ENCODE measurements around the gene PYCR2.

PYCR2 gene

DNA sequence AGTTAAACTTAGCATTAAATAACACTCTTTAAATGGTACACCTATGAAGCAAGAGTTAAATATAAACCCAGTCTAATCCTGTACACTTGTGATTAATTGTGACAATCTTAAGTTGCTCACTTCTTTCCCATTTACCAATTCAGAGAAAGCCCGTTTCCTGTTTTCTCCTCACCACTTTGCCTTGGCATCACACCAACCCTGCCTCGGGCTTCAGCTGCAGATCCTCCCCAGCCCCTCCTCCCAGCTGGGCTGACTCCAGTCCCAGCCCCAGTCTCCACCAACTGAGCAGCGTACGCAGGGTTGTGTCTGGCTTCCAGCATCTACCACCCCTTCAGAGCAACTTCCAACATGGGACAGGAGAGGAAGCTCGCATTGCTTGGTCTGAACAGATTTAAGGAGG lies 4.1 kb downstream of the PYCR2 start:
- TF ChIP-seq POLR2A (IDR thresholded peaks at IDR 0.05; ENCODE audit: low read length) (no peak), GATA1 (IDR thresholded peaks at IDR 0.05; ENCODE audit: low read depth, low read length) (no peak)
- DNase-seq, result no peak

DNA sequence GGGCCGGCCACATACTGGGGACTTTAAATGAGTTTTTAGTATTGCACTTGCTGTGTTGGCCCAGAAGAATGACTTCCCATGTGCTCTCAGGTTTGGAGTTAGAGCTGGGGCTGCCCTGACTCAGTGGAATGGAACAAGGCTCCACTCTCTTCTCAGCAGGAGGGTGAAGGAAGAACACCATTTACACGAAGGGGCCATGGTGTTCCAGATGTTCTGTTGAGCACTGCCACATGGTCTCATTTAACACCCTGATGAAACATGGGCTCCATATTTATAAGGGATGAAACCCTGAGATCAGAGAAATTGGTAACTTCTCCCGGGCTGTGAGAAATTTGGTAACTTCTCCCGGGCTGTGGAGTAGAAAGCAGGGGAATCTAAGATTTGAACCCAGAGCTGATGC lies 5.8 kb downstream of the PYCR2 start:
- DNase-seq, result no peak
- TF ChIP-seq GATA1 (IDR thresholded peaks at IDR 0.05; ENCODE audit: low read depth, low read length), result no peak
- TF ChIP-seq POLR2A (IDR thresholded peaks at IDR 0.05; ENCODE audit: low read length), result no peak

DNA sequence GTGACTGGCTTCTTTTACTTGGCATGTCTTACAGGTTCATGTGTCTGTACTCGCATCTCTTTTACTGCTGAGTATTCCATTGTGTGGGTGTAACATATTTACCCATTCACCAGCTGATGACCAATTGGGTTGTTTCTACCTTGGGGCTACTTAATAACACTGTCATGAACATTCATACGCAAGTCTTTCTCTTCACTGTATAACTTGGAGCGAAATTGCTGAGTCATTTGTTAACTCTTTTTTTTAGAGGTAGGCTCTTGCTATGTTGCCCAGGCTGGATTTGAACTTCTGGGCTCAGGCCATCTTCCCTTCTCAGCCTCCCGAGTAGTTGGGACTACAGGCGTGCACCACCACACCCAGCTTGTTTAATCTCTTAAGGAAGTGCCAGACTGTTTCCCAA lies 6.5 kb downstream of the PYCR2 start:
- TF ChIP-seq POLR2A (IDR thresholded peaks at IDR 0.05; ENCODE audit: low read length), result no peak
- TF ChIP-seq GATA1 (IDR thresholded peaks at IDR 0.05; ENCODE audit: low read depth, low read length), result no peak
- DNase-seq, result peak; percentile 31 to 32

DNA sequence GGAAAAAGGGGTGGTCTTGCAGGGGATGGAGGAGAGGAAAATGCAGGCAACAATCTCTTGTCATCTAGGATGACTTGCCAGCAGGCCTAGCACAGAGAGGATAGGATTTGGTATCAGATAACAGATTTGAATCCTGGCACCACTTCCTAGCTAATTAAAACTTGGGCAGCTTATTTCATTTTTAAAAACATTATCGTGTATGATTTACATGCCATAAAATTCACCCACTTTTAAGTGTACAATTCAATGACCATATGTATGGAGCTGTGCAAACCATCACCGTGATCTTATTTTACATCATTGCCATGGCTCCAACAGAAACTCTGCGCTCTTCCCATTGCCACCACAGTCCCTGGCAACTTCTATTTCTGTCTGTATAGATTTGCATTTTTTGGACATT lies 6.9 kb downstream of the PYCR2 start:
- DNase-seq, result no peak
- TF ChIP-seq POLR2A (IDR thresholded peaks at IDR 0.05; ENCODE audit: low read length), result no peak
- no peak for TF ChIP-seq GATA1 (IDR thresholded peaks at IDR 0.05; ENCODE audit: low read depth, low read length)

DNA sequence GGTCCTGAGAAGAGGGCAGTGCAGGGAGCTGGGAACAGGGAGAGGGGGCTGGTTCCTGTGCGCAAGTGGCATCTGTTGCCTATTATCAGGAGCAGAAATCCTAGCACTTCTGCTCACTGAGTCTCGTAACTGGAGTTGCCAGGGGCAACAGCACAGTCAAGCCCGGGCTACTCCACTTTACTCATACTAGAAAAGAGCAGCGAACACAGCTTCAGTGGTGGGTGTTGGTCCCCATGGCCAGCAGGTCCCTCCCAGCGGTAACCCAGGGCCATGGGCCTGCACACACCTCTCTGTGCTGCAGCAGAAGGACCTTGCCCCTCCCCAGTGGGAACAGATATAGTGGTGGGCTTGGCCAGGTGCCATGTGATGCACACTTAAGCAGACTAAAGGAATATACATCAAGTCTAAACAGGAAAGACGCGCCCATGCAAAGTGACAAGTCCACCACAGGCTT lies 8.5 kb downstream of the PYCR2 start:
- no peak for DNase-seq
- TF ChIP-seq GATA1 (IDR thresholded peaks at IDR 0.05; ENCODE audit: low read depth, low read length) (no peak), POLR2A (IDR thresholded peaks at IDR 0.05; ENCODE audit: low read length) (no peak)

DNA sequence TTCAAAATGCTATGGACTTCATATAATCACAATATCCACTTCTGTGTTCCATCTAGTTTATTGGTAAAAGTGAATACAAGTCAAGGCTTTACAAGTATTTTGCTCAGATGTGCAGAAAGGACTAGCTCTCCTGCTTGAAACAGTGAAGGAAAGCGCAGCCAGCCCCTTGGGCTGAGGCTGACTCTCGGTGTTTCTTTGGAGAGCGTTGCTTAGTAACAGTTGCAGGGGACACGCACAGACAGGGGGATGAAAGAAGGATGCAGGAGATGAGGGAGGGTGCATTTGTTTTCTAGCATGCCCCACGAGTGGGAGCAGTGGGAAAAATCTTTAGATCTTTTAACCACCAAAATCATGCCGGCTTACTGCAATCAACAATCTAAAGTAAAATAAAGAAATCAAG lies 9.1 kb downstream of the PYCR2 start:
- DNase-seq, result no peak
- no peak for TF ChIP-seq GATA1 (IDR thresholded peaks at IDR 0.05; ENCODE audit: low read depth, low read length)
- TF ChIP-seq POLR2A (IDR thresholded peaks at IDR 0.05; ENCODE audit: low read length), result no peak

DNA sequence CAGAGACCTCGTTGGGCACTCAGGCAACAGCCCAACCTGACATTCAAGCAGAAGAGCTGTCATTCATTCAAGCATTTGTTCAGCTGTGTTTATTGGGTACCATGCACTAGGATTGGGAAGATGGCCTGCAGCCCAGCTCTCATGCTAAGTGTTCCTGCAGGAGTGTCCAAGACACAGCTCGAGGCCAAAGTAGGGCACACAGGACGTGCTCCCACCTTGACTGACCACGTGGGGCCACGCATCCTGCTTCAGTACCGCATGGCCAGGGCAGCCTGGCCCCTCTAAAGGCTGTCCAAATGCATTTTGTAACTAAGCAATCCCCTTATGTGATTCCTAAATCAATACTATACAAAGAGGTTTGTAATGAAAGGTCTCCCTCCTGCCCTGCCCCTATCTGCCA lies 9.7 kb downstream of the PYCR2 start:
- DNase-seq, result no peak
- TF ChIP-seq POLR2A (IDR thresholded peaks at IDR 0.05; ENCODE audit: low read length) (no peak), GATA1 (IDR thresholded peaks at IDR 0.05; ENCODE audit: low read depth, low read length) (no peak)

DNA sequence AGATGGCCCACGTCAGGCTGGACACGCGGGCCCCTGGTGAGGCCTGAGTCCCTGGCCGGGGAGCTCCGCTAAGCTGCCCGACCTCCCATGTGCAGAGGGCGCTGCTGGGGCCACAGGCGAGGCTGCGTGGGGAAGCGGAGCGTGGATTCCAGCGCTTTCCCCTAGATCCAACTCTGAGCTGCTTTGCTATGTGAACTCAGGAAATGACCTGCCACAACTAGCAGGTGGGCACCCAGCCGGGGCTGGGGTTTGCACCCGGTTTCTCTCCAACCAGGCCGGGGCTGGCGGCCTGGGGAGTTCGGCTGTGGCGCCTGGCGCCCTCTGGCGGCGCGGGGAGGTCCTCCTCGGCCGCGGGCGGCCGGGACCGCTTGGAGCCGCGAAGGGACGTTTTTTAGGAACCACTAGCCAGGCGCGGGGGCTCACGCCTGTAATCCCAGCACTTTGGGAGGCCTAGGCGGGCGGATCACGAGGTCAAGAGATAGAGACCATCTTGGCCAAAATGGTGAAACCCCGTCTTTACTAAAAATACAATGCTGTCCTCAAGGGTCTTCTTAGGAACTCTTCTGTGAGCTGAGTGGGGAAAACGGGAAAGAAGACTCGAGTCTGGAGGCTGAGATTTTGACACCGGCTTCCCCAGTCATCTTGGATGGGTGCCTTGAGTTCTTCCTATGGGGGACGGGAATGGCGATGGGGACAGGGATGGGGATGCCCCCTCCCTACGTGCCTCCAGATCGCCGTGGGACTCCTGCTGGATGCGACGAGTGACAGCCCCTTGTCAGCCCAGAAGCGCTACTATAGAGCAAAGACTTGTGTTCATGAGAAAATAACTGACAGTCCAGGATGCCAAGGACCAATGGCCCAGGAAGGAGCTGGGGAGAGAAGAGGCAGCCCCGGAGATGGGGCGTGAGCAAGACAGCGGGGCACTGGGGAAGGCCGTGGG lies 12.6 kb downstream of the PYCR2 start:
- TF ChIP-seq GATA1 (IDR thresholded peaks at IDR 0.05; ENCODE audit: low read depth, low read length) (no peak), POLR2A (IDR thresholded peaks at IDR 0.05; ENCODE audit: low read length) (no peak)
- DNase-seq, result peak; percentile 70 to 85

DNA sequence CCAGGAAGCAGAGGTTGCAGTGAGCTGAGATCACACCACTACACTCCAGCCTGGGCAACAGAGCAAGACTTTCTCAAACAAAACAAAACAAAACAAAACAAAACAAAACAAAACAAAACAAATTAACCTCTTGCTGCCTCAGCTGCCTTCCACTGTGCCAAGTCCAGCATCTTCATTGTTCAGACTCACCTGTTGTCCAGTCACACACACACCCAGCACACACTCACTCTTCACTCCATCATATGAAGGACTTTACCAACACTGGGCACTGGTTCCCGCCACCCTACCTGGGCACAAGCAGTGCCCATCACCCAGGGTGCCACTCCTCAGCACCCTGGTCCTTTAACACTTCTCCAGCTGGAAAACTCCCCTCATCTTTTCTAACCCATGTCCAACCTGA lies 14.6 kb downstream of the PYCR2 start:
- no peak for DNase-seq

DNA sequence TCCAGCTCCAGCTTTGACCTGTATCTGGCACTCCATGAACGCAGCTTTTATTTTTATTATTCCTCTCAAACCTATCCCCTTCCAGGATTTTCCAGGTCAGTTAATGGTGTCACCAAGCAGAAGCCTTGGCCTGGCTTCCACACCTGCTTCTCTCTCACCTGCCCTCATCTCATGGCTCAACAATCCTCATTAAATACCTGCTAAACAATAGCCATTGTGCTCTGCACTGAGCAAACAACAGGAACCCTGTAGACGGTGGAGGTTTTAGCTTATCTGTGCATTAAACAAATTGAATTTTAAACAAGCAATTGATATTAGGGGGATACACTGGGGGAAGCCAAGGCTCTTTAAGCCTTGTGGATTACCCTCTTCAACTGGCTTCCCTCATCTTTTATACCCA lies 15.3 kb downstream of the PYCR2 start:
- TF ChIP-seq POLR2A (IDR thresholded peaks at IDR 0.05; ENCODE audit: low read length) (no peak), GATA1 (IDR thresholded peaks at IDR 0.05; ENCODE audit: low read depth, low read length) (no peak)

More for the DNA sequence above, 14.6 kb downstream of the PYCR2 start:
- TF ChIP-seq GATA1 (IDR thresholded peaks at IDR 0.05; ENCODE audit: low read depth, low read length) (no peak), POLR2A (IDR thresholded peaks at IDR 0.05; ENCODE audit: low read length) (no peak)

DNA sequence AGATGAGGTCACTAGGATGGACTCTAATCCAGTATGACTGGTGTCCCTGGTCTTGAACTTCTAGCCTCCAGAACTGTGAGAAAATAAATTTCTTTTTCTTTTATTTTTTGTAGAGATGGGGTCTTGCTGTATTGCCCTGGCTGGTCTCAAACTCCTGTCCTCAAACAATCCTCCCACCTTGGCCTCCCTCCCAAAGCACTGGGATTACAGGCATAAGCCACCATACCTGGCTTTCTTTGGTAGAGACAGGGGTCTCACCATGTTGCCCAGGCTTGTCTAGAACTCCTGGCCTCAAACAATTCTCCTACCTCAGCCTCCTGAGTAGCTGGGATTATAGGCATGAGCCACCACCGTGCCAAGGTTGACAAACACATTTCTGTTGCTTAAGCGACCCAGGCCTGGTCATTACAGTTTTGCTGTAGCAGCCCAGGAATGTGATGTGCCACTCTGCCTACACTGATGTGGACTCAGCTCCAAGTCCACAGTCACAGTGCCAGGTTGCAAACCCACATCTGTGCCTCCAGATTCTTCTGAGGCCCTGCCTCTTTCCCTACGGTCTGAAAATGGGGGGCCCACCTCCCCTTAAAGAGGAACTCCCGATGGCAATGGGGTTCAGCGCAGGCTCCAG lies 15.9 kb downstream of the PYCR2 start:
- no peak for DNase-seq
- no peak for TF ChIP-seq POLR2A (IDR thresholded peaks at IDR 0.05; ENCODE audit: low read length)
- TF ChIP-seq GATA1 (IDR thresholded peaks at IDR 0.05; ENCODE audit: low read depth, low read length), result no peak

More for the DNA sequence above, 15.3 kb downstream of the PYCR2 start:
- no peak for DNase-seq

DNA sequence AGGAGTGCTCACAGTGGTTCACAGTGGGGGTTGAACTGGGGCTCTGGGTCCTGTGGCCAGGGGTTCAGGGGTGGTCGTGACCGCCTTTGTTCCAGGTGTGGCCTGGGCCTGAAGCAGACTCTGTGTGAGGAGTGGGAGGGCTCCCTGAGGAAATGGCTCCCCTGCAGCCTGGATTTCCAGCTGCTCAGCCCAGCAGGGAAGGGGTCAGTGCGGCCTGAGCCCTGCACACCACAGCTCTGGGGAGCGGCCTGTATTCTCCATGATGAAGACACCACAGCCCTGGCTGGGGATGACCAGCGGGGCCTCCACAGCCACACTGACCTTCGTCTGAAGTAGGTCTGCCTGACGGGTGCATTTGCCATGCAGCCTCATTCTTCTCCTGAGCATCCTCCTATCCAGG lies 16.7 kb downstream of the PYCR2 start:
- DNase-seq, result no peak
- TF ChIP-seq POLR2A (IDR thresholded peaks at IDR 0.05; ENCODE audit: low read length), result no peak
- no peak for TF ChIP-seq GATA1 (IDR thresholded peaks at IDR 0.05; ENCODE audit: low read depth, low read length)

DNA sequence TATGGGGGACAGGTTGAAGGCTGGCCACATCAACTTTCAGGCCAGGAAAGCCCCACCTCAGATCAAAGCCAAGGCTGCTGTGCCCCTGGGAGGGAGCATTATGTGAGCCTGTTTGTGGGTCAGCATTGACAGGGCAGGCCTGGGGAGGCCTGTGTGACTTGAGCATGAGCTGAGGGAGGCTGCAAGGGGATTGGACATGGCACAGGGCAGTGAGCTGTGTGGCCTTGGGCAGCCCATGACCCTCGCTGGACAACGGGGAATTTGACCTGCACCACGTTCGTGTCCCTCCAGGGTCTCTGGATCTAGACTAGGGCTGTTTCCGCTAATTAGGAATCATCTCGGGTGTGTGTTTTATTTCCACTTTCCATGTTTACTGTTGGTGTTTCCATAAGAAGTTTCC lies 17.6 kb downstream of the PYCR2 start:
- TF ChIP-seq POLR2A (IDR thresholded peaks at IDR 0.05; ENCODE audit: low read length), result no peak
- no peak for TF ChIP-seq GATA1 (IDR thresholded peaks at IDR 0.05; ENCODE audit: low read depth, low read length)
- no peak for DNase-seq

DNA sequence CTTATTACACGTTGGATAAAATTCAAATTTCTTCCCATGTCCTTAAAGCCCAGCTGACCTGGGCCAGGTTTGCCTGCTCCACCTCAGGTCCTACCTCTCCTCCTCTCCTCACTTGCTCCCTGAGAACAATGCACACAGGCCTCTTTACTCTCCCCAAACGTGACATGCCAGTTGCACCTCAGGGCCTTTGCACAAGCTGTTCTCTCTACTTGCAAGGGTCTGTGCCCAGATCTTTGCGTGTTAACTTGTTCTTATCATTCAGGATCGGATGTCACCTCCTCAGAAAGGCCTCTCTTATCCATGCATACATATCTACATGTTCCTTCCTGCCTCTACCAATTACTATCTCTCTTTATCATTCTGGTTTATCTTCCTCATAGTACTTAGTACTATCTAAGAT lies 20.4 kb downstream of the PYCR2 start:
- TF ChIP-seq GATA1 (IDR thresholded peaks at IDR 0.05; ENCODE audit: low read depth, low read length) (no peak), POLR2A (IDR thresholded peaks at IDR 0.05; ENCODE audit: low read length) (no peak)
- no peak for DNase-seq

Measured in erythroblast (primary cell).